Stimulated activated CD4-positive, alpha-beta T cell treated with anti-CD3 and anti-CD28 coated beads, Interleukin-1b, Interleukin-23, amount 100 ng/mL, for 4 hours (primary cell): ENCODE data around the gene RAPGEF1.
"Not testable (repeated sequence)": the region's sequence is repeated elsewhere in the genome, so short reads cannot be mapped to it uniquely, and the experiment has no call there.

Source experiments
- DNase-seq, 2 donors: peaks; one replicate each; pipeline ENCODE4 v3.0.0-alpha.2; 2020; ENCODE audit warnings: low read depth in 2 of 2

RAPGEF1 gene

GRCh38 chr9:131565369-131565768, 174.5 kb downstream of the RAPGEF1 start:
- no peak for DNase-seq

DNA sequence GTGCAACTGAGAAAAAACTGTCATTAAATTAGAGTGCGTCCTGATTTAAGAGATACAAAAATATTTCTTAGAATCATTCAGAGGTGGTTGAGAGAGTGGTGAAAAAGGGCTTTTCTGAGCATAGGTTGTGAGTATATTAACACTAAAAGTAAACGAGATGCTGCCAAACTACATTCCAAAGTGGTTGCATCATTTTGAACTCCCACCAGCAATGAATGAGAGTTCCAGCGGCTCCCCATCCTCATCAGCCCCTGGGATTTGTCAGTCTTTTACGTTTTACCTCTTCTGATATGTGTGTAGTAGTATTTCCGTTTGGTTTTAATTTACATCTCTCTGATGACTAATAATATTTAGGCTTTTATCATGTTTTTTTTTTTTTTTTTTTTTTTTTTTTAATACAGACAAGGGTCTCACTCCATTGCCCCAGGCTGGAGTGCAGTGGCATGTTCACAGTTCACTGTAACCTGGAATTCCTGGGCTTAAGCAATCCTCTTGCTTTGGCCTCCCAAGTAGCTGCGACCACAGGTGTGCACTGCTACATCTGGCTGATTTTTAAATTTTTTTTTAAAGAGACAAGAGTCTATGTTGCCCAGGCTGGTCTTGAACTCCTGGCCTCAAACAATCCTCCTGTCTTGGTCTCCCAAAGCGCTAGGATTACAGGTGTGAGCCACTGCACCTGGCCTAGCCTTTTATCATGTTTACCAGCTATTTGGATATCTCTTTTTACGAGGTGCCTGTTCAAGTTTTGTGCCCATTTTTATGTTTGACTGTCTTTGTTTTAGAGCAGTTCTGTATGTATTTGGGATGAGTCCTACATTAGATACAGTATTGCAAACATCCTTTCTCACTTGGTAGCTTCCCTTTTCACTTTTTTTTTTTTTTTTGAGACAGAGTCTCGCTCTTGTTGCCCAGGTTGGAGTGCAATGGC, 177.6 kb downstream of the RAPGEF1 start:
- DNase-seq = no peak

- DNase-seq = no peak
Measured at GRCh38 chr9:131559421-131560000, 180.4 kb downstream of the RAPGEF1 start.

- DNase-seq = no peak
Measured at GRCh38 chr9:131557855-131558548, 181.9 kb downstream of the RAPGEF1 start.

DNA sequence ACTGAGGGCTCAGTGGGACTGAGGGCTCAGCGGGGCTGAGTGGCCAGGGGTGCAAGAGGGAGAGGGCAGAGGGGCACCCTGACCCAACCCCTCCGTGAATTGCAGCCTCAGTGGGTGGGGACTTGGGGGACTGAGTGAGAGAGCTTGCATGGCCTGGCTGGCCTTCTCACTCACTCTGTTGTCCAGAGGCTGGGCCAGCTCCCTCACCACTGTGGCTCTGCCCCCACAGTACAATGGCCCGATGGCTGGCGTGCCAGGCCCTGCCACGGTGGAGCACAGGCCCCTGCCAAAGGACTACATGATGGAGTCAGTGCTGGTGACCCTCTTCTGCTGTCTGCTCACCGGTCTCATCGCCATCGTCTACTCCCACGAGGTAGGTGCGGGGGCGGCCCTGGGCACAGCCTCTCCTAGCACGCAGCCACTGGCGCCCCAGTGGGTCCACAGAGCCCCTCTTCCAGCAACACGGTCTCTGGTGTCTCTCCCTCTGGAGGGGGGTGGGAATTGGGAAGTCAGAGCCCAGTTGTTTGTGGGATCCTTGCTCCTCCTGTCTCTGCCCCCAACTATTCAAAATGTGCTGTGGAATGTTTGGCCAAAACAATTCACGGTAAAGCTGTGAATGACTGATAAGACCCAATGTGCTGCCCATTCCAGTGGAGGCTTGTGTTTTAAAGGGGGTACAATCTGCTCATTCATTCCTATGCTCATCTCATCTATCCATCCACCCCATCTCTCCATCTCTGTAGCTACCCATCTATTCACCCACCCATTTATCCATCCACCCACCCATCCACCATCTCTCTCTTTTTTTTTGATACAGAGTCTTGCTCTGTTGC, 183.8 kb downstream of the RAPGEF1 start:
- DNase-seq = no peak

DNA sequence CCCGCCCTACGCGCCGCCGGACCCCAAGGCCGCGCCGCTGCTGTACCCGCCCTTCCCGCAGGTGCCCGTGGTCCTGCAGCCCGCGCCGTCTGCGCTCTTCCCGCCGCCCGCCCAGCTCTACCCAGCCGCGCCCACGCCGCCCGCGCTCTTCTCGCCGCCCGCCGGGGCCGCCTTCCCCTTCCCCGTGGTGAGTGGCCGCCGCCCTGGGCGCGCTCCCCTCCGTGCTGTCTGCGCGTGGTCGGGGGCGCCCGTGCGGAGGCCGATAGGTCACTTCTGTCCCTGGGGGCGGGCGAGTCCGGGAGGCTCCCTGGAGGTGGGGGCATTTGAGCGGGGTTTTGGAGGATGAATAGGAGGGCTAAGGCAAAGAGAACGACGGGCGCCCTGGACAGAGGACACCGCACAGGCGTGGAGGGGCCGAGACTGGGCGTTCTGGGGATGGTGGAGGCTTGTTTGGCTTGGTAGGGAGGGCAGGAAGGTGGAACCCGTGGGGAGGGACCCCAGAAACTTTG, 185.0 kb downstream of the RAPGEF1 start:
- no peak for DNase-seq

- no peak for DNase-seq
Measured at GRCh38 chr9:131554087-131554842, 185.6 kb downstream of the RAPGEF1 start.

DNA sequence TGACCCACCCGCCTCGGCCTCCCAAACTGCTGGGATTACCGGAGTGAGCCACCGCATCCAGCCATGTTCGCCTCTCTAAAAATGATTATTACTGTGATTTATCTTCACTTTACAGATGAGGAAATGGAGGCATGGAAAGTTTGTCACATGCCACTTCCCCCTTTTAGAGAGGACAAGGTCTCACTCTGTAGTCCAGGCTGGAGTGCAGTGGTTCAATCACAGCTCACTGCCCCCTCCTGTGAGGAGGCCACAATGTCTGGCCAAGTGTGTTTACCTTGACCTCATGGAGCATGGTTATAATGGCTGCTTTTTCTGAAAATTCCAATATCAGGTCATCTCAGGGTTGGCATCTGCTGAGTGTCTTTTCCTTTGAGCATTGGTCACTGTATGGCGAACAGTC, 187.8 kb downstream of the RAPGEF1 start:
- no peak for DNase-seq

DNA sequence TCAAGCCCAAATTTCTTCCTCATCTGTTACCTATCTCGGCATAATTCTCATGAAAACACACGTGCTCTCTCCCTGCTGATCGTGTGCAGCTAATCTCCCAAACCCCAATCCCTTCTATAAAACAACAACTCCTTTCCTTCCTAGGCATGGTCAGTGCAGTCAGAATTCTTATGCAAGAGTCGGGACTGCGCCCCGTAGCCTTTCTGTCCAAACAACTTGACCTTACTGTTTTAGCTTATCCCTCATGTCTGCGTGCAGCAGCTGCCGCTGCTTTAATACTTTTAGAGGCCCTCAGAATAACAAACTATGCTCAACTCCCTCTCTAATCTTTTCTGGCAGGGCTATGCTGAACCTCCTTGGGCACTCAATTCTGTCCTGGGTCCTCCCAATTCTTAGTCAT, 189.4 kb downstream of the RAPGEF1 start:
- DNase-seq = not testable (repeated sequence)

DNA sequence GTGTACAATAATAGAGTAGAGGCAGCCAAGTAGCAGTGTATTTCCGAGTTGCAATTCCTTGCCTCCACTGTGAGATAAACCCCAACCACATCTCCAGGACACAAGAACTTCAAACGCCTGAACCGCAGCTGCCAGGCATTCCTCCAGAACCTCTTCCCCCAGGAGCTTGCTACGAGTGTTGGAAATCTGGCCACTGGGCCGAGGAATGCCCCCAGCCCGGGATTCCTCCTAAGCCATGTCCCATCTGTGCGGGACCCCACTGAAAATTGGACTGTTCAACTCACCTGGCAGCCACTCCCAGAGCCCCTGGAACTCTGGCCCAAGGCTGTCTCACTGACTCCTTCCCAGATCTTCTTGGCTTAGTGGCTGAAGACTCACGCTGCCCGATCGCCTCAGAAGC, 190.7 kb downstream of the RAPGEF1 start:
- not testable (repeated sequence) for DNase-seq

- DNase-seq = no peak
Measured at GRCh38 chr9:131546336-131547084, 193.4 kb downstream of the RAPGEF1 start.

GRCh38 chr9:131545786-131546335, 194.0 kb downstream of the RAPGEF1 start:
- DNase-seq = no peak

- DNase-seq = no peak
Measured at GRCh38 chr9:131545003-131545785, 194.7 kb downstream of the RAPGEF1 start, which contains the start of gene PRRT1B. PRRT1B (plus strand) TSS chr9:131545523; CDS start chr9:131545616, 93 bp downstream.

DNA sequence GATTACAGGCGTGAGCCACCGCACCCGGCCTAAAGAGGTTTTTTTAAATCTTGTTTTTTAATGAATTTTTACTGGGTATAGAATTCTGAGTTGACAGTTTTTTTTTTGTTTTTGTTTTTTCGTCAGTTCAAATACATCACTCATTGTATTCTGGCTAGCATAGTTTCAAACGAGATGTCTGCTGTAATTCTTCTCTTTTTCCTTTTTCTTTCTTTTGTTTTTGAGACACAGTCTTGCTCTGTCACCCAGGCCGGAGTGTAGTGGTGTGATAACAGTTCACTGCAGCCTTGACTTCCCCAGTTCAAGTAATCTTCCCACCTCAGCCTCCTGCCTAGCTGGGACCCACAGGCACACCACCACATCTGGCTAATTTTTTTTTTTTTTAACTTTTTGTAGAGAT, 196.7 kb downstream of the RAPGEF1 start:
- DNase-seq = no peak

DNA sequence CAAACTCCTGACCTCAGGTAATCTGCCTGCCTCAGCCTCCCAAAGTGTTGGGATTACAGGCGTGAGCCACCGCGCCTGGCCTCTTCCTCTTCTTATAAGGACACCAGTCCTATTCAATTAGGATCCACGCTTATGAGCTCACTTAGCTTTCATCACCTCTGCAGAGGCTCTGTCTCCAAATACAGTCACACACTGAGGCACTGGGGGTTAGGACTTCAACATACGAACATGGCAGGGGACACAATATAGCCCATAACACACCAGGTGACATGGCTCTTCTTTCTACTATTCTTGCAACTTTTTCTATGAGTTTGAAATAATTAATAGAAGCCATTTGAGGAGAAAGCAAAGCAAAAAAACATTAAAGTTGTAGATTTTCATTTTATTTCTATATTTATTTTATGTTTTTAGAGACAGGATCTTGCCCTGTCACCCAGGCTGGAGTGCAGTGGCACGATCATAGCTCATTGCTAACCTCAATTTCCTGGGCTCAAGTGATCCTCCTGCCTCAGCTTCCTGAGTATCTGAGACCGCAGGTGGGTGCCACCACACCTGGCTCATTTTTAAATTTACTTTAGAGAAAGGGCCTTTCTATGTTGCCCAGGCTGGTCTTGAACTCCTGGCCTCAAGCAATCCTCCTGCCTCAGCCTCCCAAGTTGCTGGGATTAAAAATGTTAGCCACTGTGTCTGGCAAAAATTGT, 200.5 kb downstream of the RAPGEF1 start:
- DNase-seq = no peak

DNA sequence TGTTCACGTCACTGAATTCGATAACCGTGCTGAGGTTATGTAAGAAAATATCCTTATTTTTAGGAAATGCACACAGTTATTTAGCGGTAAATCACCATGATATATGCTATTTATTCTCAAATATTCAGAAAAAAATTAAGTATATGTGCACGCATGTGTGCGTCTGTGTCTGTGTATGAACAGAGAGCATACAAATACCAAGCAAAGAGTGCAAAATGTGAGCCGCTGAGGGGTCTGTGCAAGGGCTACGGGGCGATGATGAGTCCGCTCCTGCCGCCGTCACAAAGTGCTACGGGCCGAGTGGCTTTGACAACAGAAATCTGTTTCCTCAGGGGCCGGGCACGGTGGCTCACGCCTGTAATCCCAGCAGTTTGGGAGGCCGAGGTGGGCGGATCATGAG, 201.9 kb downstream of the RAPGEF1 start:
- DNase-seq = no peak

DNA sequence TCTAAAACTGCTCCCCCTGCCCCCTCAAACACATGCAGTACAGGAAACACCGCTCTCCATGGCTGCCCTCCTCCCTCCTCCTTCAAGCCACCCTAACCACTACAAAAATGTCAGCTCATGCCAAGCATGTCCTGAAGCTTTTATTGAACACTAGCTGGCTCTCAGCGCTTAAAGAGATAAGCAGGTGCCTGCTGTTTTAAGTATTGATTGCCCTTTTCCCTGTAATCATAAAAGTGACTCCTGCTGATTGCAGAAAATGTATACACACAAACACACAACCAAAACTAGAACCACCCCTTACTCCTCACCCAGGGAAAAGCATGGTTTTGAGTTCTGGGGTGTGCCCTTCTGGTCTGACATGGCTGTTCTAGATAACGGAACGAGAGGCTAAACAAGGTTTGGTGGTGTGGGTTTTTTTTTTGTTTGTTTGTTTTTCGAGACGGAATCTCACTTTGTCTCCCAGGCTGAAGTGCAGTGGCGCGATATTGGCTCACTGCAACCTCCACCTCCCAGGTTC, 205.1 kb downstream of the RAPGEF1 start:
- no peak for DNase-seq
